ENCODE measurements around the gene CASZ1.
A peak's percentile ranks its signal among the peaks of the same experiment; 100 is the strongest.

CASZ1 gene

DNA sequence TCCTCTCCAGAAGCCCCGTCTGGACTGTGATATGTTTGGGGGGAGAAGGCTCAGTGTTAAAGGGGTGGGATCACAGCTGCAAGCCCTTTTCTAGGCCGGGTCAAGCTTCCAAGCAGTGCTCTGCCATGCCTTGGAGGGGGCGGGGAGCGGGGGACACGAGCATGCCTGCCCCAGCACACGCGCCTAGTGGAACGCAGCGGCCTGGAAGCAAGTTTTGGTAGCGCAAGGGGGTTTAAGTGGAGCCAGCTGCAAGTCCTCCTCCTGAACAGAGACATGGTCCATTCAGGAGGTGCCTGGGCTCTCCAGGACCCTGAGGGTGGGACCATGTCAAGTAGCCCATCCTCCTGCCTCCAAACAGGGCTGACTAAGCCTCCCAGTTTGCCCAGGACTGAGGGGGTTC, 112.2 kb downstream of the CASZ1 start:
- DNase-seq = no peak

- DNase-seq = no peak
Measured at GRCh38 chr1:10682449-10683309, 113.8 kb downstream of the CASZ1 start.

DNA sequence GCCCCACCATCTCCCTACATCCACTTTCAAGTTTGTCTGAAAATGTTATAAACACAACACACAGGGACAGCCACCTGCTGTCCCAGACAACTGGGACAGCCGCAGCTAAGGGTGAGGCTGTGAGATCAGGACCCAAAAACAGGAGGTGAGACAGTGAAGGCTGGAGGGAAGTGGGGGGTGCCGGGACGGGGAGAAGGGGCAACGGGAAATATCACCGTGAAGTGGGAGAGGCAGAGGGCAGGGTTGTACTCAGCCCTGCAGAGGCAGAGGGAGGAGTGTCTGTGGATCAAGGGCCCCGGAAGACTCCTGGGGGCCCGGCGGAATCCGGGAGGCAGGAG, 114.4 kb downstream of the CASZ1 start:
- DNase-seq = no peak

DNA sequence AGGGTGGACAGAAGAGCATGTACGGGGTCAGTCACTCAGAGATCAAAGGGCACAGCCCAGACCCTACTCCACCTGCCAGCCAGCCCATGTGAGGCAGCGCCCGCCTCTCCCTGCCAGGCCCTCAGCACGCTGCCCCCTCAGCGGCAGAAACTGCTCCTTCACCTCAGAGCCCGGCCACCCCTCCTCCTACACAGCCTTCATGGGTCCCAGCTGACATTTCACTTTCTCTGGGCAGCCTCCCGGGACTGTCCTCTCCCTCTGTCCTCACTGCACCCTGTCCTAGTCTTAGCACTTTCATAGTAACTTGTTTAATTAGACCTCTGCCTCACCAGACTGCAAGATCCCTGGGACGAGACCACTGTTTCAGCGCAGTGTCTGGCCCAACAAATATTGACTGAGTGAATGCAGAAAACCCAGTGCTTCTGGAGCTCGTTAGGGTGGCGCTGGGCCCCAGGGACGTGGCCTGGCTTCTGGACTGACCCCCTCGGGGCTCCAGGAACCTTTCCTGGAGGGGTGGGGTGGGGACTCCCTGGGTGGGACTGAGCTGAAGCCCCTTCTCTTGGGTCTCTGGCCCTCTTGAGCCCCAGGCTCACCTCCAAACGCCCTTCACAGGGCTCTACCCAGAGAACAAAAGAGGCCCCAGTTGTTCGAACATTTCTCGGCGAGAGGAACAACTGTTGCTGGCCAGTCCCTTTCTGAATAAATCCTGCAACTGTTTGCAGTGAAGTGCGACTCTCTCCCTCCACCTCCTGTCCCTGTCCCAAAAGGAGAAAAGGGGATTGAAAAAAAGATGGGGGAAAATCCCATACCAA, 114.9 kb downstream of the CASZ1 start:
- no peak for DNase-seq

- no peak for DNase-seq
Measured at GRCh38 chr1:10680487-10680886, 116.0 kb downstream of the CASZ1 start.

GRCh38 chr1:10679496-10680220, 116.8 kb downstream of the CASZ1 start:
- peak; percentile 76 for DNase-seq

DNA sequence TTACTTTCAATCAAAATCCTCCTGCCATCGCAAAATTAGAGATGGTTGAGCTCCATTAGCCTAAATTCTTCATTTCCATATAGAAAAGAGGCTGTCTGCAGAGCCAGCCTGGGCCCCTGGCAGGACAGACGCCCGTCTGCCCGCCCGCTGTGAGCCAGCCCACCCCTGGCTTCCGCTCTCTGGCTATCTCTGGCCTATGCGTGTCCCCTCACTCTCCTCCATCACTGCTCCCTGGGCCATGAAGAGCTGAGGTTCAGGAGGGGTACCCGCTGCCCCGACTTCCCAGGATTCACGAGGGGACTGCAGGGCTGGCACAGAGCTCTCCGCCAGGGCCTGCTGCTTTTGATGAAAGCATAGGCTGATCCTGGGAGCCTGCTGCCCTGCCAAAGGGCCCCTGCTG, 117.6 kb downstream of the CASZ1 start:
- no peak for DNase-seq

DNA sequence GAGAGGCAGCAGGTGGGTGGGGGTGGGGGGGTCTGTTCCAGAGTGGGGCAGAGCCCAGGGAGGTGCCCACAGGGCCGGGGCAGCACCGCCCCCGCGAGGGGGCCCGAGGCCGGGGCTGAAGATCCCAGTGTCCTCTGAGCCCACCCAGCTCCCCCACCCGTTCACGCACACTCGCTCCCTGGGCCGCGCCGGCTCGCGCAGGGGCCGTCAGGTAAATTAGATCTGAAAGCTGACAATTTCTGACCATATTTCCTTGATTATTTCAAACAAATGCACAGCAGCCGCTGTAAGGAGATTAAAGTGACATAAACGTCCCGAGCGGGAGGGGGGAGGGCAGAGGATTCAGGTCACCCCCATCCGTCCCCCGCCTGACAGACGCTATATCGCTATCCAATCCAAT, 118.0 kb downstream of the CASZ1 start:
- DNase-seq = no peak

GRCh38 chr1:10677491-10678391, 118.7 kb downstream of the CASZ1 start:
- no peak for DNase-seq

DNA sequence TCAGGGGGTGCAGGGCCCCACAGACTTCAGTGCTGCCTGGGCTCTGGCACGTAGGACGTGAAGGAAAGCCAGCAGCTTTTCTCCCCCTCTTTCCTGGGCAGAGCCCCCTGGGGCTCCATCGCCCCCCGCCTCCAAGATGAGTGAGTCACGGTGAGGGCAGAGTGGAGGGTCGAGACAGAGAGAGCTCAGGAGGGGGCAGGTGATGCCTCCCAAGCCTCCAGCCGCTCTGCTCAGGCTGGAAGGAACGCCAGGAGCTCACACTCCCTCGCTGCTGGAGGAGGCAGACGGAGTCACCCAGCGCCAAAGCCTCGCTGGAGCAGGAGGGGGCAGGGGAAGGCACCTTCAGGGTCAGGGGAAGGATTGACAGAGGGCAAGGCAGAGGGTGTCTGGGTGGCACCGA, 119.5 kb downstream of the CASZ1 start:
- no peak for DNase-seq

- no peak for DNase-seq
Measured at GRCh38 chr1:10675813-10676212, 120.6 kb downstream of the CASZ1 start.

GRCh38 chr1:10674700-10675609, 121.5 kb downstream of the CASZ1 start:
- DNase-seq = no peak

- no peak for DNase-seq
Measured at GRCh38 chr1:10674222-10674621, 122.2 kb downstream of the CASZ1 start.

DNA sequence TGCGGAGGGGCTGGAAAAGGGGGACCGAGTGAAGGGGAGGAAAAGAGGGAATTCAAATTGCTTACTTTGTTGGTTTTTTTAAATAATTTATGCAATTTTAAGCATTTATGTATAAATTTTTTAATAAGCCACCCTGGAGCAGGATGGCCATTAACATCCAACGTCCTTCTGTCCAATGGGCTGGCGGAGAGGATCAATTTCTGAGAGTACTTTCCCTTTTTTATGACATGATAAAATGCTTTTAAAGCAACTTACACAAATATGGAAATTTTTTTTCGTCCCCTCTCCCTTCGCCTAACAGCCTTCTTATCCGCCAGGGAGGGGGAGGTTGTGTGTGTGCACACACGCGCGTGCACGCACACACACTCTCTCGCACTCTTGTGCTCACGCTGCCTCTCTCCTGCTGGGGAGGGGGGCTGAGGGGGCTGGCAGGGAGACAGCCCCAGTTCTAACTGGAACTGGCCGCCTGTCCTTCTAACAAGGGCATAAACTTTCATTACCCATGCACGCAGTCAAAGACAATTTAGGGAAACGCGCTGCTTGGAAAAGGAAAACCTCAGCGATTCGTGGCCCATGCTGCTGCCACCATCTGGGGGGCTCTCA, 123.2 kb downstream of the CASZ1 start:
- no peak for DNase-seq

GRCh38 chr1:10672343-10673050, 123.9 kb downstream of the CASZ1 start:
- no peak for DNase-seq

GRCh38 chr1:10671622-10672342, 124.7 kb downstream of the CASZ1 start:
- DNase-seq = no peak

DNA sequence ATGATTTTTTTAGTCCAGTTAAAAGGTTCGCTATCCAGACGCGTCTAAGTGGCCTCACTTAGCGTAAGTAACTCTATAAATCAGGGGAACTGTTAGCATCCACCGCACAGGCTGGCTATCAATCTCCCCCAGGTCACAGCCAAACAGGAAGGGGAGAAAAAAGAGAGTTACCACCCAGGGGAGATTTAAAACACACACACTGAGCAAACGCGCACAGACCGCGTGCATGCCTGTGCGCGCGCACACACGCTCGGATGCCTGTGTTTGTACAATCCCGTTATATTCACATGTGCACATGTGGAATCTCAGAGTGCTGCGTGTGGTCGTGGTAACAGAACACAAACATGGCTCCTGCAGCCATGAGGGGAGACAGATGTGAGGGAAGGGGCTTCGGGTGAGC, 125.4 kb downstream of the CASZ1 start:
- peak; percentile 10 for DNase-seq

- no peak for DNase-seq
Measured at GRCh38 chr1:10670190-10670589, 126.3 kb downstream of the CASZ1 start.

- no peak for DNase-seq
Measured at GRCh38 chr1:10669570-10669969, 126.9 kb downstream of the CASZ1 start.
